Tibial nerve (tissue), 4 donors: Measurements from ENCODE around the gene NBPF11. TPM values are rescaled to one million over a fixed set of nuclear protein-coding genes. Genes with fewer than 3 reads are reported as not detected.
"Not testable (repeated sequence)": the region's sequence is repeated elsewhere in the genome, so short reads cannot be mapped to it uniquely, and the experiment has no call there.

Experiments
- DNase-seq, 2 donors: peaks; one replicate each; pipeline ENCODE4 v3.0.0-alpha.2; 2019; ENCODE audit warnings: low spot score in 2 of 2
- H3K27ac ChIP-seq, 4 donors: fragments of 200-600 bp; sonication (generic) in 3 of 4; one replicate each; pipeline ENCODE4 v1.5.1; 2017 to 2019; ENCODE audit warnings: mild to moderate bottlenecking in 1 of 4
- H3K27me3 ChIP-seq, 2 donors: fragments of 200-600 bp; sonication (generic) in 1 of 2; one replicate each; pipeline versions ENCODE4 v1.5.1 to v1.6.0; 2017 to 2019
- H3K36me3 ChIP-seq, 3 donors: fragments of 200-600 bp; sonication (generic); one replicate each; pipeline ENCODE4 v1.5.1; 2018 to 2019
- H3K4me1 ChIP-seq, 4 donors: fragments of 200-600 bp; sonication (generic) in 3 of 4; one replicate each; pipeline ENCODE4 v1.5.1; 2017 to 2019
- H3K4me3 ChIP-seq, 4 donors: fragments of 200-600 bp; sonication (generic) in 3 of 4; one replicate each; pipeline ENCODE4 v1.5.1; 2017 to 2019; ENCODE audit warnings: mild to moderate bottlenecking in 1 of 4, moderate library complexity in 1 of 4
- H3K9me3 ChIP-seq, 4 donors: fragments of 200-600 bp; sonication (generic) in 3 of 4; one replicate each; pipeline ENCODE4 v1.5.1; 2017 to 2019
- WGBS, 2 donors: methylation state at CpG; one replicate each; pipeline ENCODE4 v1.1.5; 2018; 5-methylcytosine and 5-hydroxymethylcytosine counted together
- total RNA-seq, 4 donors: library from RNA; depleted of rRNA; stranded (reverse); fragments of >200 nt; gene quantifications; one replicate each; pipeline ENCODE4 v1.1.0, GENCODE V29; 2016

Gene NBPF11
- total RNA-seq, 4 donors from 2014 or later, result 7.9 to 15.7 (median 10.1) TPM

DNA sequence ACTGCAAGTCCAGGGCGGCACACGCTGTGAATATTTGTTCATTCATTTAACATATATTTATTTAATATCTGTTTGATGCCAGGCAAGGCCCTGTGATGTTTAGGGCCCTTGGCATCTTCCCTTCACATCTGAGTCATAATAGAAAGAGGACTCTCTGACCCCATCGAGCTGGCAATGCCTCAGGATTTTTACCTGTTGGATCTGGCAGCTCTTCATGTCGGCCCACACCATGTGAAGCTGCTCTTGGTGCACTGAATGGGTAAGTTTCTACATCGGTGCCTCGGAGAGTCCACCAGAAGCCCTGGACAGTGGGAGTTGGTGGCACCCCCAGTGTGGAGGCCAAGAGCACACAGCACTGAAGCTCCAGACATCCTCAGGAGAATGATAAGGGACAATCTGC lies 8.9 kb downstream of the NBPF11 start:
- not testable (repeated sequence) for H3K4me3 ChIP-seq, H3K36me3 ChIP-seq, DNase-seq, H3K27me3 ChIP-seq, H3K9me3 ChIP-seq, H3K4me1 ChIP-seq, H3K27ac ChIP-seq
- 94 to 97% methylated on average over 3 to 4 of the region's 6 CpGs for WGBS, 2 donors

GRCh38 chr1:148141936-148142335 lies 10.1 kb downstream of the NBPF11 start:
- H3K27ac ChIP-seq, H3K9me3 ChIP-seq, DNase-seq, H3K27me3 ChIP-seq, H3K36me3 ChIP-seq, H3K4me3 ChIP-seq, H3K4me1 ChIP-seq: not testable (repeated sequence)
- 100% methylated on average over 1 of the region's 1 CpG for WGBS, 2 donors

GRCh38 chr1:148138606-148139005 lies 13.5 kb downstream of the NBPF11 start:
- not testable (repeated sequence) for H3K9me3 ChIP-seq, H3K27me3 ChIP-seq, H3K4me3 ChIP-seq, DNase-seq, H3K36me3 ChIP-seq, H3K4me1 ChIP-seq, H3K27ac ChIP-seq
- WGBS, 2 donors, result 100% methylated on average over 1 of the region's 2 CpGs; no CpG with 5 or more reads in 1 of the 2 donors

GRCh38 chr1:148122341-148122740 lies 29.7 kb downstream of the NBPF11 start:
- H3K4me3 ChIP-seq, result not testable (repeated sequence)
- WGBS, 2 donors, result 81 to 92% methylated on average over 5 of the region's 5 CpGs

GRCh38 chr1:148120395-148120794 lies 31.7 kb downstream of the NBPF11 start:
- not testable (repeated sequence) for DNase-seq, H3K4me1 ChIP-seq, H3K4me3 ChIP-seq, H3K27me3 ChIP-seq, H3K9me3 ChIP-seq, H3K27ac ChIP-seq
- WGBS, 2 donors, result 34 to 80% methylated on average over 2 to 5 of the region's 5 CpGs
- H3K36me3 ChIP-seq, result peaks cover 0 to 27% (median 0%) of the 10 kb centered on the region in 3 donors

More at GRCh38 chr1:148122341-148122740, 29.7 kb downstream of the NBPF11 start:
- not testable (repeated sequence) for H3K9me3 ChIP-seq, H3K27me3 ChIP-seq, H3K27ac ChIP-seq, DNase-seq, H3K4me1 ChIP-seq
- peaks cover 0 to 28% (median 0%) of the 10 kb centered on the region in 3 donors for H3K36me3 ChIP-seq

- WGBS, 2 donors, result 48 to 58% methylated on average over 2 of the region's 2 CpGs
- not testable (repeated sequence) for H3K27ac ChIP-seq, H3K9me3 ChIP-seq, H3K36me3 ChIP-seq, H3K27me3 ChIP-seq, H3K4me1 ChIP-seq, DNase-seq, H3K4me3 ChIP-seq
Measured at GRCh38 chr1:148095732-148096131, 56.3 kb downstream of the NBPF11 start.

- not testable (repeated sequence) for H3K27ac ChIP-seq, H3K4me1 ChIP-seq, H3K27me3 ChIP-seq, H3K36me3 ChIP-seq, DNase-seq, H3K9me3 ChIP-seq, H3K4me3 ChIP-seq
- WGBS, 2 donors, result no CpG with 5 or more reads among the region's 1 CpG
Measured at GRCh38 chr1:148086196-148086595, 65.9 kb downstream of the NBPF11 start.

- DNase-seq, H3K4me3 ChIP-seq, H3K36me3 ChIP-seq, H3K27ac ChIP-seq, H3K27me3 ChIP-seq, H3K4me1 ChIP-seq, H3K9me3 ChIP-seq: not testable (repeated sequence)
- no CpG with 5 or more reads among the region's 1 CpG for WGBS, 2 donors
Measured at GRCh38 chr1:148081205-148081604, 70.9 kb downstream of the NBPF11 start.

DNA sequence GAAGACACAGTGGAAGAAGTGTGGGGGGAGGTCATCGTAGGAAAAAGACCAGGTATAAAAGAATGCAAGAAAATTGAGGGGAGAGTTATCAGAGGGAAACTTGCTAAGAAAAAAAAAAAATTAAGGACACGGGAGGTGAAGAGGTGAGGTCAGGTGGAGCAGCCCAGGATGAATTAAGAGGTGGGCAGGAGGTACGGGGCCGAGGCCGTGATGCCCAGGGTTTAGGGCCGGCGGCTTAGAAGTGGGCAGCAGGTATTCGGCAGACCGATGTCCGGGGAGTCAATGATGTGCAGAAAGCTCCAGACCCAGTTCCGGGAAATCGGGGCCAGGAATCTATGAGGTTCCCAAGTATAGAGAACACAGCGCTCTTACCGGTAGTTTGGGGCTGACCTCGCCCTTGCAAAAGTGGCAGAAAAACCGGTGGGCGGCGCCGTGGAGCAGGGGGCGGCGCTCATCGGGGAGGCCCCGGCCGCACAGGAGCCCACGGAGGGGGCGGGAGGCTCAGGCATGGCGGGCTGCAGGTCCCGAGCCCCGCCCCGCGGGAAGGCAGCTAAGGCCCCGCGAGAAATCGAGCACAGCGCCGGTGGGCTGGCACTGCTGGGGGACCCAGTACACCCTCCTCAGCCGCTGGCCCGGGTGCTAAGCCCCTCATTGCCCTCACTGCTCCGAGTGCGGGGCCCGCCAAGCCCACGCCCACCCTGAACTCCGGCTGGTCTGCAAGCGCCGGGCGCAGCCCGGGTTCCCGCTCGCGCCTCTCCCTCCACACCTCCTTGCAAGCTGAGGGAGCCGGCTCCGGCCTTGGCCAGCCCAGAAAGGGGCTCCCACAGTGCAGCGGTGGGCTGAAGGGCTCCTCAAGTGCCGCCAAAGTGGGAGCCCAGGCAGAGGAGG lies 73.2 kb downstream of the NBPF11 start:
- WGBS, 2 donors, result no CpG with 5 or more reads among the region's 54 CpGs
- H3K9me3 ChIP-seq, H3K36me3 ChIP-seq, H3K27me3 ChIP-seq, DNase-seq, H3K27ac ChIP-seq, H3K4me3 ChIP-seq, H3K4me1 ChIP-seq: not testable (repeated sequence)

GRCh38 chr1:148078090-148078489 lies 74.0 kb downstream of the NBPF11 start:
- no CpG with 5 or more reads among the region's 13 CpGs for WGBS, 2 donors
- not testable (repeated sequence) for H3K27me3 ChIP-seq, DNase-seq, H3K36me3 ChIP-seq, H3K9me3 ChIP-seq, H3K4me1 ChIP-seq, H3K27ac ChIP-seq, H3K4me3 ChIP-seq

- H3K36me3 ChIP-seq, DNase-seq, H3K4me1 ChIP-seq, H3K9me3 ChIP-seq, H3K4me3 ChIP-seq, H3K27me3 ChIP-seq, H3K27ac ChIP-seq: not testable (repeated sequence)
- no CpG with 5 or more reads among the region's 3 CpGs for WGBS, 2 donors
Measured at GRCh38 chr1:148077458-148077857, 74.6 kb downstream of the NBPF11 start.

GRCh38 chr1:148073392-148073791 lies 78.7 kb downstream of the NBPF11 start:
- not testable (repeated sequence) for DNase-seq
- no CpG with 5 or more reads among the region's 5 CpGs for WGBS, 2 donors

GRCh38 chr1:148068606-148069005 lies 83.5 kb downstream of the NBPF11 start:
- not testable (repeated sequence) for H3K4me3 ChIP-seq, H3K36me3 ChIP-seq, H3K27ac ChIP-seq, H3K9me3 ChIP-seq, H3K27me3 ChIP-seq, H3K4me1 ChIP-seq, DNase-seq
- WGBS, 2 donors, result no CpG with 5 or more reads among the region's 1 CpG

More at GRCh38 chr1:148073392-148073791, 78.7 kb downstream of the NBPF11 start:
- H3K27me3 ChIP-seq, H3K27ac ChIP-seq, H3K9me3 ChIP-seq, H3K36me3 ChIP-seq, H3K4me1 ChIP-seq, H3K4me3 ChIP-seq: not testable (repeated sequence)

DNA sequence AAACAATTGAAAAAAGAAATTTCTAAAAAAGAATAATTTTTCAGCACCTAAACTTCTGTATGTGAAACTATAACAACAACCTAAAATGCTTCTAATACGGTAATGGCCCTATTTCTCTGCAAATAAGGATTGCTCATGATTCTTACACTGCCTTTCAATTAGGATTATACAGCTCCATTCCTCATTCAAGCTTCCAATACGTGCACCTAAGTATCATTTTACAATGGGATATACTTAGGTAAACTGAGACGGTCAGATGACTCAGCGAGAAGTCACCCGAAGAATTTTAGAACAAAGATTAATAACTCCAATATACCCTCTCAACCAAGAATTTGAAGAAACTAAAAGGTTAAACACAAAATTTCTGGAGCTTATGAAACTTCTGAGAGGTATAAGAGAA lies 83.9 kb downstream of the NBPF11 start:
- no CpG with 5 or more reads among the region's 5 CpGs for WGBS, 2 donors
- not testable (repeated sequence) for H3K27me3 ChIP-seq, H3K9me3 ChIP-seq, H3K36me3 ChIP-seq, H3K4me1 ChIP-seq, H3K4me3 ChIP-seq, DNase-seq, H3K27ac ChIP-seq
